Forelimb muscle (tissue), 1 donor: ENCODE data around the gene SLC25A29. TPM values are rescaled to one million over a fixed set of nuclear protein-coding genes. Genes with fewer than 3 reads are reported as not detected.
"Not testable (repeated sequence)": the region's sequence is repeated elsewhere in the genome, so short reads cannot be mapped to it uniquely, and the experiment has no call there.

Experiments
- DNase-seq: peaks from one replicate; pipeline ENCODE4 v3.0.0-alpha.2; 2013; ENCODE audit warnings: low read depth
- polyA plus RNA-seq: library from polyadenylated mRNA; unstranded; fragments of 120-200 nt; gene quantifications from one replicate; pipeline ENCODE4 v1.2.1, GENCODE V29; 2013; ENCODE audit not compliant: insufficient read length

SLC25A29 gene
- polyA plus RNA-seq, 1 donor: 41.0 TPM

GRCh38 chr14:100294213-100294962 is 11.9 kb downstream of the SLC25A29 start:
- DNase-seq: no peak

GRCh38 chr14:100293497-100294212 is 12.6 kb downstream of the SLC25A29 start:
- DNase-seq: no peak

- DNase-seq: no peak
Measured at GRCh38 chr14:100292776-100293461, 13.3 kb downstream of the SLC25A29 start.

DNA sequence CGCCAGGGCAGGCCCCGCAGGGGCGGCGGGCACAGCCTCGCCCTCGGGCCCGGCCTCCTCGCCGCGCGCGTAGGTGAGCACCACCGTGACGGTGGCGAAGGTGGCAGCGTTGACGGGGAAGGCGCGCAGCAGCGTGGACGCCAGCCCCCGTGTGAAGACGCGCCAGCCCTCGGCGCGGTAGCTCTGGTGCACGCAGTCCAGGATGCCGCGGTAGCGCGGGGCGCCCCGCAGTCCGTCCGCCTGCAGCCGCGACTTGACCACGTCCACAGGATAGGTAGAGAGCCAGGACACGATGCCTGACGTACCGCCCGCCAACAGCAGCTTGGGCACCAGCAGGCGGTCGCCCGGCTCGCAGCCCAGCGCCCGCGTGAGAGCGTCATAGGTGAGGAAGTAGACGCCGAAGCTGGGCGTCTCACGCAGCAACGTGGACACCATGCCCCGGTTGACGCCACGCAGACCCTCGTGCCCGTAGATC is 13.9 kb downstream of the SLC25A29 start:
- no peak for DNase-seq

DNA sequence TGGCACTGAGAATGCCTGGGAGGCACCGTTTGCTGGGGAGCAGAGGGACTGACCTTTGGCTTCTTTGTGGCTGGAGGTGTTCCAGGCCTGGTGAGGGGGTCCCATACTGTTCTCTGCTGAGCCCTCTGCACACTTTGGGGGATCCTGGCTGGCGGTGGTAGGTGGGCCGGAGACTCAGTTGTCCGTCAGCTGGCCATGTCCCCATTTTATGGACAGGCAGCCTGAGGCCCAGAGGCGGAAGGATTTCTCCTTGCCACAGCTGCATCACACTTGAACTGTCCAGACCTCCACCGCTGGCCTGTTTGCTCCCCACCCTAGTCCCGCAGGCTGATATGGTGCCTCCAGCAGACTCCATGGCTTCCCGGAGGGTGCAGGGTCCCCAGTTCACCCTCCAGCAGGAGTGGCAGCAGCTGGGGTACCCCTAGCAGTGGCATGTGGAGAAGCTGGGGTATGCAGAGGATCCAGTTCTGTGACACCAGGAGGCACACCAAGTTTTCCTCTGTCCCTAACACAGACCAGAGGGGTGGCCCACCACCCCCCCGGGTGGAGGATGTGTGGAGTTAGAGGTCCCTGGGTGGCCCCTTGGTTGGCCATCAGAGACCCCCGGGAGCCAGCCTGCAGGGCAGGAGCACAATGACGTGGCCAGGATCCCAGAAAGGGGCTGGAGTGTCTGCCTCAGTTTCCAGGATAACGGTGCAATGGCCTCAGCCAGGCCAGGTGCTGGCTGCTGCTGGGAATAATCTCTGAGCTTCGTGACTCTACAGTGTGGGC is 14.8 kb downstream of the SLC25A29 start:
- DNase-seq: no peak

- DNase-seq: no peak
Measured at GRCh38 chr14:100290607-100291304, 15.5 kb downstream of the SLC25A29 start.

GRCh38 chr14:100289916-100290606 is 16.2 kb downstream of the SLC25A29 start:
- DNase-seq: no peak

- DNase-seq: no peak
Measured at GRCh38 chr14:100288382-100289185, 17.7 kb downstream of the SLC25A29 start.

- not testable (repeated sequence) for DNase-seq
Measured at GRCh38 chr14:100287998-100288295, 18.3 kb downstream of the SLC25A29 start.

- DNase-seq: no peak
Measured at GRCh38 chr14:100287202-100287997, 18.8 kb downstream of the SLC25A29 start.

GRCh38 chr14:100286484-100287191 is 19.6 kb downstream of the SLC25A29 start:
- DNase-seq: no peak

DNA sequence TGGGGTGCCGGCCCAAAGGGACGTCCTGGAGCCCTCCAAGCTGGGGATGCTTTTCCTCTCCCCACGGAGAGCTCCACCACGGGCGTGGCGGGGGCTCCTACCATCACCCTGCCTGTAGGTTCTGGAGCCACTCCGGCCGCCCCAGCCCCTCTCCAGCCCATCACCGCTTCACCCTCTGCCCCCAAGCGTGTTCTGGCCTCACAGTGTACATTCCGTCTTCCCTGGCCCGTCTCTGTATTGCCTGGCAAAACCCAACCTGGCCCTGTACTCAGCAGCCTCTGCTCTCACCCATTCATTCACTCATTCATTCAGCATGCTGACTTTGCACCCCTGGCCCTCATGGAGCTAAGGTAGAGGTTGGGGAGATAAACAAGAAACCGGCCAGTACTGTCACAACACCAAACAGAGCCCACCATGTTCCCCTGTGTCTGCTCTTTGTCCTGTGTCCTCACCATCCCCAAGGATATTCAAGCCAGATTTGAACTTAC is 20.3 kb downstream of the SLC25A29 start:
- no peak for DNase-seq

- DNase-seq: no peak
Measured at GRCh38 chr14:100285021-100285912, 21.0 kb downstream of the SLC25A29 start.

DNA sequence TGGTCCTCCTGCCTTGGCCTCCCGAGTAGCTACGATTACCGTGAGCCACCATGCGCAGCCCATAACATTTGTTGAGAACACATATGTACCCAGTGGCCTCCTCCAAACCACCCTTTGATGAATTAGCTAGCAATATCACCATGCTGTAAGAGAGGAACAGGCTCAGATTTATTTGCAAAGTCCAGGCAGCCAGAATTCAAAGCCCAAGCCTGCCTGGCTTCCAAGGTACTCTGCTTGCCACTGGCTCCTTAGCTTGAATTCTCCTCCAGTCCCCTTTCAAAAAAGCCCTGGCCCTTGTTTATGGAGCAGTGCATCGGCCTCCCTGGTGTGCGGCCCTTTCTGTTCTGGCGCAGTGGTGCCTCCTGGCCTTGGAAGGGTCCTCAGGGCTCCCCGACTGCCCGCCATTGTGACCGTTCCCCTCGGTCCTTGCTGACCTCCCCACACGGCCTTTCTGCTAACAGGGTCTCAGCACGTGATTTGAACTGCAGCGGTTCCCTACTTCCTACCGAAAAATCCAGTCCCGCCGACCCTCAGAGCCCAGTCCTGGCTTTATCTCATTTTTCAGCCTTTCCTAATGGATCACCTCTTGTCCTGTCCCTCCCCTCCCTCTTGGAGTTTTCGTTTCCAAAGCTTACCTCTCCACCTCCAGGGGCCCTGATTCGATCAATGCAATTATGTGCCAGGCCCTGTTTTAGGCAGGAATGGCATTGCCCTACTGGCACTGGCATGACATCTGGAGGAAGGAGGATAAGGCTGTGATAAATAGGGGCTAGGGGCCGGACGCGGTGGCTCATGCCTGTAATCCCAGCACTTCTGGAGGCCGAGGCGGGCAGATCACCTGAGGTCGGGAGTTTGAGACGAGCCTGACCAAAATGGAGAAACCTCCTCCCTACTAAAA is 22.0 kb downstream of the SLC25A29 start:
- DNase-seq: no peak

- DNase-seq: not testable (repeated sequence)
Measured at GRCh38 chr14:100283436-100283835, 22.8 kb downstream of the SLC25A29 start.
